Stomach (tissue), 4 donors: ENCODE data around the gene TCTN1.

Experiments
- CTCF ChIP-seq, 7 experiments: fragments of 450-650 bp in 4 of 7; fragments of 200-600 bp in 3 of 7; sonication (generic) in 3 of 7; IDR thresholded peaks; one replicate each; pipeline ENCODE4 v1.5.1; 2016 to 2019; ENCODE audit warnings: antibody characterized with exemption in 7 of 7, control low read depth in 2 of 7, mild to moderate bottlenecking in 1 of 7
- POLR2A ChIP-seq, 4 donors: fragments of 450-650 bp; IDR thresholded peaks; one replicate each; pipeline ENCODE4 v1.6.1; 2016; ENCODE audit warnings: antibody characterized with exemption in 4 of 4, control low read depth in 2 of 4, mild to moderate bottlenecking in 1 of 4, moderate library complexity in 1 of 4

GRCh38 chr12:110666892-110667291 lies 53.0 kb downstream of the TCTN1 start:
- TF ChIP-seq POLR2A (IDR thresholded peaks at IDR 0.05): no peak
- no peak for TF ChIP-seq CTCF (IDR thresholded peaks at IDR 0.05)
